HepG2 (cell line): ENCODE measurements around the gene RNF40. TPM values are rescaled to one million over a fixed set of nuclear protein-coding genes. Genes with fewer than 3 reads are reported as not detected.

Source experiments
- EP300 ChIP-seq, 3 experiments: sonication (generic) in 1 of 3; formaldehyde crosslinking in 1 of 3; IDR thresholded peaks; 2 replicates each; pipeline versions ENCODE4 v1.5.1 to v1.6.1; 2011 to 2020; ENCODE audit warnings: low read depth in 2 of 3, low read length in 2 of 3, borderline replicate concordance in 1 of 3, improper control_type of control experiment in 1 of 3, mild to moderate bottlenecking in 1 of 3, missing genetic modification reagents in 1 of 3, moderate library complexity in 1 of 3
- FIP1L1 ChIP-seq: fragments of 200-400 bp; formaldehyde crosslinking; IDR thresholded peaks from 2 replicates; pipeline ENCODE4 v1.6.1; 2018; ENCODE audit warnings: low read depth, mild to moderate bottlenecking, low read length, moderate library complexity, borderline replicate concordance; ENCODE audit not compliant: insufficient read depth
- GLI4 ChIP-seq: sonication (generic); formaldehyde crosslinking; IDR thresholded peaks from 2 replicates; pipeline ENCODE4 v1.5.1; 2020; ENCODE audit warnings: missing genetic modification reagents, mild to moderate bottlenecking, moderate library complexity, borderline replicate concordance
- HCFC1 ChIP-seq: fragments of 150-350 bp; IDR thresholded peaks from 2 replicates; pipeline ENCODE4 v1.6.1; 2014; ENCODE audit warnings: low read depth, low read length
- HOXA5 ChIP-seq: sonication (generic); formaldehyde crosslinking; IDR thresholded peaks from 2 replicates; pipeline ENCODE4 v1.4.0; 2020; ENCODE audit warnings: missing genetic modification reagents
- IKZF1 ChIP-seq: fragments of 450-650 bp; IDR thresholded peaks from 2 replicates; pipeline ENCODE4 v1.7.1; 2016
- SAP130 ChIP-seq: IDR thresholded peaks from 2 replicates; pipeline ENCODE4 v1.6.1; 2016; ENCODE audit warnings: low read depth
- SMYD3 ChIP-seq: sonication (generic); formaldehyde crosslinking; IDR thresholded peaks from 2 replicates; pipeline ENCODE4 v1.8.1; 2023; ENCODE audit warnings: mild to moderate bottlenecking, missing genetic modification reagents
- STAT5B ChIP-seq: sonication (generic); formaldehyde crosslinking; IDR thresholded peaks from 2 replicates; pipeline ENCODE4 v1.4.0; 2020; ENCODE audit warnings: missing genetic modification reagents
- TOE1 ChIP-seq: sonication (generic); formaldehyde crosslinking; IDR thresholded peaks from 2 replicates; pipeline ENCODE4 v1.4.0; 2020; ENCODE audit warnings: mild to moderate bottlenecking, missing genetic modification reagents
- ZFYVE20 ChIP-seq: sonication (generic); formaldehyde crosslinking; IDR thresholded peaks from 2 replicates; pipeline ENCODE4 v1.8.0; 2023; ENCODE audit warnings: low read depth, mild to moderate bottlenecking, moderate library complexity, missing genetic modification reagents, borderline replicate concordance
- ZMYM4 ChIP-seq: sonication (generic); formaldehyde crosslinking; IDR thresholded peaks from 2 replicates; pipeline ENCODE4 v1.8.1; 2023; ENCODE audit warnings: mild to moderate bottlenecking, missing genetic modification reagents
- ZNF317 ChIP-seq: sonication (generic); formaldehyde crosslinking; IDR thresholded peaks from 2 replicates; pipeline ENCODE4 v1.5.0; 2020; ENCODE audit warnings: mild to moderate bottlenecking, missing genetic modification reagents
- ZNF777 ChIP-seq: sonication (generic); formaldehyde crosslinking; IDR thresholded peaks from 2 replicates; pipeline ENCODE4 v1.4.0; 2020; ENCODE audit warnings: missing genetic modification reagents
- ZSCAN9 ChIP-seq: IDR thresholded peaks from 2 replicates; pipeline ENCODE4 v1.6.1; 2016; ENCODE audit warnings: borderline replicate concordance
- polyA plus RNA-seq, 8 experiments: library from polyadenylated mRNA; depleted of rRNA in 3 of 8; stranded (reverse) in 7 of 8; unstranded in 1 of 8; fragments of >200 nt; fragmentation: Illumina TruSeq in 4 of 8; extraction: Trizol in 4 of 8; gene quantifications; 2 replicates each; pipeline versions ENCODE4 v1.2.1 to v1.2.3, GENCODE V29; 2011 to 2016; ENCODE audit warnings: low read depth in 4 of 8, missing spikeins in 1 of 8, mixed read lengths in 1 of 8; ENCODE audit not compliant: insufficient read depth in 1 of 8
- total RNA-seq, 5 experiments: library from RNA; depleted of rRNA; stranded (reverse); fragments of >200 nt; fragmentation: Illumina TruSeq; extraction: Trizol; gene quantifications; 2 replicates each; pipeline ENCODE4 v1.2.3, GENCODE V29; 2016; ENCODE audit warnings: low read depth in 1 of 5
- TF ChIP-seq, protein P1 (sequence below): sonication (generic); formaldehyde crosslinking; conservative IDR thresholded peaks from 2 replicates; pipeline ENCODE4 v1.8.0; 2022; ENCODE audit warnings: missing genetic modification reagents
- TF ChIP-seq, protein P2 (sequence below): sonication (generic); formaldehyde crosslinking; conservative IDR thresholded peaks from 2 replicates; pipeline ENCODE4 v1.4.0; 2020; ENCODE audit warnings: missing genetic modification reagents
- TF ChIP-seq, protein P3 (sequence below): sonication (generic); formaldehyde crosslinking; IDR thresholded peaks from 2 replicates; pipeline ENCODE4 v1.4.0; 2020; ENCODE audit warnings: mild to moderate bottlenecking, missing genetic modification reagents
- TF ChIP-seq, protein P4 (sequence below): sonication (generic); formaldehyde crosslinking; IDR thresholded peaks from 2 replicates; pipeline ENCODE4 v1.5.1; 2020; ENCODE audit warnings: mild to moderate bottlenecking, moderate library complexity, missing genetic modification reagents
- TF ChIP-seq, protein P5 (sequence below): sonication (generic); formaldehyde crosslinking; IDR thresholded peaks from 2 replicates; pipeline ENCODE4 v1.4.0; 2020; ENCODE audit warnings: missing genetic modification reagents, mild to moderate bottlenecking, borderline replicate concordance

The RNF40 gene
- total and polyA plus RNA-seq, 2 of the 13 experiments (the other 11 are each of a cell fraction or from before 2014, with no cell fraction given) = 84.0 to 85.6 TPM

DNA sequence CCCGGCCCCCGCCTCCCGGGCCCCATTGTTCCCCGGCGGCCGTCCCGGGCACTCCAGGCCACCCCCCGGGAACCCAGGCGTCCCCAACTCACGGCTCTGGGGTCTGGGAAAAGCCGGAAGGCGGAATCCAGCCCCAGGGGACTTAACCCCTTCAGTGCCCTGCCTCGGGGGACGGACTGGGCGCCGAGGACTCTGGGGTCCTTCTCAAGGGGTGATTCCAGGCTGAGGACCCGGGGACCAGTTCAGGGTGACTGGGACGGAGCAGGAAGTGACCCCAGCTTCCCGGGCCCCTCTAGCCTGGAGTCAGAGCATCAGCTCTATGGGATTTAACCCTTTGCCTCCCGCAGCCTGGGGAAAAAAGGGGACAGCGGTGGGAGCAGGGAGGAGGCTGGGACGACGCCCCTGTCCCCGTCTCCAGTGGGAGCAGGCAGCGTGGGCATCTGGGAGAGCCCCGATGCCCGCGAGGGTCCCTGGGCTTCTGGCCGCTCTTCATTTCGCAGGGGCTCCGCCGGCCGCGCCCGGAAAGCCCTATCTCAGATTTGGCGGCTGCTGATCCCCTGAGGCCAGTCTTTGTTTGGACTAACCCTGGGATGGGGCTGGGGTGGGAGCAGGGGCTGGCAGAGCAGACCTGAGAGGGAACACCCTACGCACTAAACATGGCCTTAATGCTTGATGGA lies 25.0 kb downstream of the RNF40 start, which contains the start of gene ZNF629 (continued):
- TF ChIP-seq, protein P1, sequence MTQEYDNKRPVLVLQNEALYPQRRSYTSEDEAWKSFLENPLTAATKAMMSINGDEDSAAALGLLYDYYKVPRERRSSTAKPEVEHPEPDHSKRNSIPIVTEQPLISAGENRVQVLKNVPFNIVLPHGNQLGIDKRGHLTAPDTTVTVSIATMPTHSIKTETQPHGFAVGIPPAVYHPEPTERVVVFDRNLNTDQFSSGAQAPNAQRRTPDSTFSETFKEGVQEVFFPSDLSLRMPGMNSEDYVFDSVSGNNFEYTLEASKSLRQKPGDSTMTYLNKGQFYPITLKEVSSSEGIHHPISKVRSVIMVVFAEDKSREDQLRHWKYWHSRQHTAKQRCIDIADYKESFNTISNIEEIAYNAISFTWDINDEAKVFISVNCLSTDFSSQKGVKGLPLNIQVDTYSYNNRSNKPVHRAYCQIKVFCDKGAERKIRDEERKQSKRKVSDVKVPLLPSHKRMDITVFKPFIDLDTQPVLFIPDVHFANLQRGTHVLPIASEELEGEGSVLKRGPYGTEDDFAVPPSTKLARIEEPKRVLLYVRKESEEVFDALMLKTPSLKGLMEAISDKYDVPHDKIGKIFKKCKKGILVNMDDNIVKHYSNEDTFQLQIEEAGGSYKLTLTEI (CRISPR knock-in tag) = no peak
- TF ChIP-seq HOXA5 (CRISPR knock-in tag) (0 out of 2 replicates have a peak, but pooled peaks have one; percentile 57), SAP130 (peak; percentile 94), ZSCAN9 (CRISPR knock-in tag) (0 out of 2 replicates have a peak, but pooled peaks have one; percentile 29), GLI4 (CRISPR knock-in tag) (no peak), ZFYVE20 (no peak), FIP1L1 (peak; percentile 56; the same call in 1 of the 2 replicates), TOE1 (CRISPR knock-in tag) (0 out of 2 replicates have a peak, but pooled peaks have one; percentile 32), STAT5B (peak; percentile 26; the same call in 1 of the 2 replicates), IKZF1 (no peak), ZNF317 (CRISPR knock-in tag) (peak; percentile 81; the same call in 1 of the 2 replicates), ZMYM4 (CRISPR knock-in tag) (peak; percentile 75), SMYD3 (CRISPR knock-in tag) (no peak), ZNF777 (no peak; the same call in 1 of the 2 replicates), HCFC1 (peak; percentile 69; the same call in 1 of the 2 replicates), EP300 (IDR thresholded peaks at IDR 0.05; ENCODE audit: low read depth in 2 of 2, low read length in 2 of 2) (peak in 1 of 2 experiments; percentile 46; a peak in 2 of 4 replicates), EP300 (CRISPR knock-in tag; IDR thresholded peaks at IDR 0.05; ENCODE audit: borderline replicate concordance) (no peak; the same call in 1 of the 2 replicates)
- TF ChIP-seq, protein P2, sequence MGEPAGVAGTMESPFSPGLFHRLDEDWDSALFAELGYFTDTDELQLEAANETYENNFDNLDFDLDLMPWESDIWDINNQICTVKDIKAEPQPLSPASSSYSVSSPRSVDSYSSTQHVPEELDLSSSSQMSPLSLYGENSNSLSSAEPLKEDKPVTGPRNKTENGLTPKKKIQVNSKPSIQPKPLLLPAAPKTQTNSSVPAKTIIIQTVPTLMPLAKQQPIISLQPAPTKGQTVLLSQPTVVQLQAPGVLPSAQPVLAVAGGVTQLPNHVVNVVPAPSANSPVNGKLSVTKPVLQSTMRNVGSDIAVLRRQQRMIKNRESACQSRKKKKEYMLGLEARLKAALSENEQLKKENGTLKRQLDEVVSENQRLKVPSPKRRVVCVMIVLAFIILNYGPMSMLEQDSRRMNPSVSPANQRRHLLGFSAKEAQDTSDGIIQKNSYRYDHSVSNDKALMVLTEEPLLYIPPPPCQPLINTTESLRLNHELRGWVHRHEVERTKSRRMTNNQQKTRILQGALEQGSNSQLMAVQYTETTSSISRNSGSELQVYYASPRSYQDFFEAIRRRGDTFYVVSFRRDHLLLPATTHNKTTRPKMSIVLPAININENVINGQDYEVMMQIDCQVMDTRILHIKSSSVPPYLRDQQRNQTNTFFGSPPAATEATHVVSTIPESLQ (CRISPR knock-in tag) = peak; percentile 67
- TF ChIP-seq, protein P3, sequence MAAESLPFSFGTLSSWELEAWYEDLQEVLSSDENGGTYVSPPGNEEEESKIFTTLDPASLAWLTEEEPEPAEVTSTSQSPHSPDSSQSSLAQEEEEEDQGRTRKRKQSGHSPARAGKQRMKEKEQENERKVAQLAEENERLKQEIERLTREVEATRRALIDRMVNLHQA (CRISPR knock-in tag) = no peak
- TF ChIP-seq, protein P4, sequence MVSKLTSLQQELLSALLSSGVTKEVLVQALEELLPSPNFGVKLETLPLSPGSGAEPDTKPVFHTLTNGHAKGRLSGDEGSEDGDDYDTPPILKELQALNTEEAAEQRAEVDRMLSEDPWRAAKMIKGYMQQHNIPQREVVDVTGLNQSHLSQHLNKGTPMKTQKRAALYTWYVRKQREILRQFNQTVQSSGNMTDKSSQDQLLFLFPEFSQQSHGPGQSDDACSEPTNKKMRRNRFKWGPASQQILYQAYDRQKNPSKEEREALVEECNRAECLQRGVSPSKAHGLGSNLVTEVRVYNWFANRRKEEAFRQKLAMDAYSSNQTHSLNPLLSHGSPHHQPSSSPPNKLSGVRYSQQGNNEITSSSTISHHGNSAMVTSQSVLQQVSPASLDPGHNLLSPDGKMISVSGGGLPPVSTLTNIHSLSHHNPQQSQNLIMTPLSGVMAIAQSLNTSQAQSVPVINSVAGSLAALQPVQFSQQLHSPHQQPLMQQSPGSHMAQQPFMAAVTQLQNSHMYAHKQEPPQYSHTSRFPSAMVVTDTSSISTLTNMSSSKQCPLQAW (CRISPR knock-in tag) = 0 out of 2 replicates have a peak, but pooled peaks have one; percentile 30
- TF ChIP-seq, protein P5, sequence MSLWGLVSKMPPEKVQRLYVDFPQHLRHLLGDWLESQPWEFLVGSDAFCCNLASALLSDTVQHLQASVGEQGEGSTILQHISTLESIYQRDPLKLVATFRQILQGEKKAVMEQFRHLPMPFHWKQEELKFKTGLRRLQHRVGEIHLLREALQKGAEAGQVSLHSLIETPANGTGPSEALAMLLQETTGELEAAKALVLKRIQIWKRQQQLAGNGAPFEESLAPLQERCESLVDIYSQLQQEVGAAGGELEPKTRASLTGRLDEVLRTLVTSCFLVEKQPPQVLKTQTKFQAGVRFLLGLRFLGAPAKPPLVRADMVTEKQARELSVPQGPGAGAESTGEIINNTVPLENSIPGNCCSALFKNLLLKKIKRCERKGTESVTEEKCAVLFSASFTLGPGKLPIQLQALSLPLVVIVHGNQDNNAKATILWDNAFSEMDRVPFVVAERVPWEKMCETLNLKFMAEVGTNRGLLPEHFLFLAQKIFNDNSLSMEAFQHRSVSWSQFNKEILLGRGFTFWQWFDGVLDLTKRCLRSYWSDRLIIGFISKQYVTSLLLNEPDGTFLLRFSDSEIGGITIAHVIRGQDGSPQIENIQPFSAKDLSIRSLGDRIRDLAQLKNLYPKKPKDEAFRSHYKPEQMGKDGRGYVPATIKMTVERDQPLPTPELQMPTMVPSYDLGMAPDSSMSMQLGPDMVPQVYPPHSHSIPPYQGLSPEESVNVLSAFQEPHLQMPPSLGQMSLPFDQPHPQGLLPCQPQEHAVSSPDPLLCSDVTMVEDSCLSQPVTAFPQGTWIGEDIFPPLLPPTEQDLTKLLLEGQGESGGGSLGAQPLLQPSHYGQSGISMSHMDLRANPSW (CRISPR knock-in tag) = no peak
